DMS53 treated with DMSO at 0.1 percent for 48 hours (cell line): ENCODE measurements around the gene GAS2L2.
A peak's percentile ranks its signal among the peaks of the same experiment; 100 is the strongest.

Experiments used
- DNase-seq: peaks from one replicate; lab custom pipeline; 2025; ENCODE audit not compliant: unreplicated experiment; lab: John Stamatoyannopoulos, UW

GAS2L2 gene

GRCh38 chr17:35748341-35748841 is 4.6 kb downstream of the GAS2L2 start:
- no peak for DNase-seq

DNA sequence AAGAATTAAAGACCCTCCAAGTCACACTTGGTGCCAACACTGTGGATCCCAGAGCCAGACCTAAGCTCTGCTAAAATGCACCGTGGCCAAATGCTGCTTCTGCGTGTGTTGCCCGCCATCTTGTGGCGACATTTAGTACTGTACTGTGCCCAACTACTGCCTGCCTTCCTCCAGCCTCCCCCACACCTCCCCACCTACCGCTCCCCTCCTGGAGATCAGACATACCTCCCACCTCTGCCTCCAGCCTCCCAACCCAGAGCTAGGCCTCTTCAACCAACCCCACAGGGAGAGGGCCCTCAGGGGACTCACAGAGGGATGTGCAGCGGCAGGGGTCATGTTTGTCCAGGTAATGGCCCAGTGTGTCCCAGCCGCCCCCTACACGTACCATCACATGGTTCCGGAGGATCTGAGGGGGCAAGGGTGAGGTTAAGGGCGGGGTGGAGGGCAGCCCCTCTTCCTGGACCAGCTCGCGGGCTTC is 5.5 kb downstream of the GAS2L2 start:
- peak; percentile 43 for DNase-seq

DNA sequence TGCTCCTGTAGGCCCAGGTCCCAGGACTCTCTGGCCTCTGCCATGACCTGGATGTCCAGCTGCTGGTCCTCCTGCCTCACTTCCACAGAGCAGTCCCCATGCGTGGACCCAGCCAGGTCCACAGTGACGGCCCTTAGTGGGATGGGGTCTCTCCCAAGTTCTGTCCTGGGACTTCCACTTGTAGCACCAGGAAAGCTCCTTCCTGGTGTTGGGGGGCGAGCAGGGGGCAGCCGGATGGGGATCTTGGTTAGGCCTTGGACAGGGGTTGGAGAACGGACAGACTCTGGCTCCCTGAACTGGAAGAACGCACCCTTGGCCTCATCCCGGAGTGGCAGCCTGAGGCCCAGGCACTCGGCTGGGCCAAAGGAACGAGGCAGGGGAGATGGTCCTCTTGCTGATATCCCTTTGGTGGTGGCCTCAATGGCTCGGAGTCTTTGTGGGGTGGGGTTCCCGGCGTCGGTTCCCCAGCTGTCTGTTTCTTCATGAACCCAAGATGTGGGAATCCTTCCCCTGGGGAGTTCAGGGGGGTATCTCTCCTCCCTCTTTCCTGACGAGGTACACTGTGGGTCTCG is 7.2 kb downstream of the GAS2L2 start:
- no peak for DNase-seq

DNA sequence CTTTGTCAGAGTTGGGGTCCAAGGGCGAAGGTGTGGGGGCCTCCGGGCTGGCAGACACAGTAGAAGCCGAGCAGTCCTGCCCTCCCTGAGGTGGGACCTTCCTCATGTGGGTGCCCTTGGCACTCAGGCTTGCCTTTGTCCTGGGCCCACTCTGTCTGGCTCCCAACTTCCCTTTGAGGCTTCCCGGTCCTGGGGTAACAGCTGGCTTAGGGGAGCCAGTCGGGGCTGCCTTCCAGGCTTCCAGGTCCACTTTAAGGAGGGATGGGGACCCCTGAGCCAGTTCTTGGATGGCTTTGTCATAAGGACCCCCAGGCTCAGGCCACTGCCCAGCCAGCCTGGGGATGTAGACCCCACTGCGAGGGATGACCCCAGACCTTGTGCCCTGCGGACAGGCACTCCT is 7.8 kb downstream of the GAS2L2 start:
- DNase-seq, result no peak

DNA sequence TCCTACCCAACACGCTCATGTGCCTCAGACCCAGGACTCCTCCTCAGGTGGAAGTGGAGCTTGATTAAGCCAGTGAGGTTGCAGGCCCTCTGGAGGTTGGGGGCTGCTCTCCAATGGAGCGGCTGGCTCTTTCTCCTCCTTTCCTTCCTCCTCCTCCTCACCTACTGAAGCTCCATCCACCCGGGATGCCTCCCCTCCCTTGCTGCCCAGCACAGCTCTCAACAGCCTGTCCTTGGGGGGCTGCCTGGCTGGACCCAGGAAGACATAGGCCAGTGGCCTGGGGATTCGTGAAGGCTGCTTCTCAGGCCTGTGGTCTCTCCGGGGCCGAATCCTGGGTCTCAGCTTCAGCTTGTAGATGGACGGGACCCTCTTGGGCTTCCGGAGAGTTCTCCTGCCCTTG is 8.2 kb downstream of the GAS2L2 start:
- DNase-seq, result no peak

GRCh38 chr17:35743626-35744328 is 9.3 kb downstream of the GAS2L2 start:
- DNase-seq, result no peak

GRCh38 chr17:35742896-35743477 is 10.1 kb downstream of the GAS2L2 start:
- no peak for DNase-seq

DNA sequence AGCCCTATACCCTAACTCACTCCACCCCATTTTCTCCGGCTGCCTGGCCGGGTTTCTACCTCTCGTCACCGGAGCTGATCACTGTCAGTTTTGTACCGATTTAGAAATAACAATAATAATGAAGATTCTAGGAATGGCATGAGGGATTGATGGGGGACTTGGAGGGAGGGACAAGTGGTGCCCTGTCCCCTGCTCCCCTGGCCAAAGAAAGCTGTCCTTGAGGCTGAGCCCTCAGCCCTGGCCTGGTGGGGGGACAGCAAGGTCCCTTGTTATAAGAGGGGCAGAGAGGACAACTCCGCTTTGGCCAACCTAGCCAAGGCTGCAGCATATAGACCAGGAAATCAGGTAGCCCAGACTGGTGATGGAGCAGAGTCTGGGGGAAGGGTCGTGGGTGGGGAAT is 10.5 kb downstream of the GAS2L2 start:
- DNase-seq, result no peak

DNA sequence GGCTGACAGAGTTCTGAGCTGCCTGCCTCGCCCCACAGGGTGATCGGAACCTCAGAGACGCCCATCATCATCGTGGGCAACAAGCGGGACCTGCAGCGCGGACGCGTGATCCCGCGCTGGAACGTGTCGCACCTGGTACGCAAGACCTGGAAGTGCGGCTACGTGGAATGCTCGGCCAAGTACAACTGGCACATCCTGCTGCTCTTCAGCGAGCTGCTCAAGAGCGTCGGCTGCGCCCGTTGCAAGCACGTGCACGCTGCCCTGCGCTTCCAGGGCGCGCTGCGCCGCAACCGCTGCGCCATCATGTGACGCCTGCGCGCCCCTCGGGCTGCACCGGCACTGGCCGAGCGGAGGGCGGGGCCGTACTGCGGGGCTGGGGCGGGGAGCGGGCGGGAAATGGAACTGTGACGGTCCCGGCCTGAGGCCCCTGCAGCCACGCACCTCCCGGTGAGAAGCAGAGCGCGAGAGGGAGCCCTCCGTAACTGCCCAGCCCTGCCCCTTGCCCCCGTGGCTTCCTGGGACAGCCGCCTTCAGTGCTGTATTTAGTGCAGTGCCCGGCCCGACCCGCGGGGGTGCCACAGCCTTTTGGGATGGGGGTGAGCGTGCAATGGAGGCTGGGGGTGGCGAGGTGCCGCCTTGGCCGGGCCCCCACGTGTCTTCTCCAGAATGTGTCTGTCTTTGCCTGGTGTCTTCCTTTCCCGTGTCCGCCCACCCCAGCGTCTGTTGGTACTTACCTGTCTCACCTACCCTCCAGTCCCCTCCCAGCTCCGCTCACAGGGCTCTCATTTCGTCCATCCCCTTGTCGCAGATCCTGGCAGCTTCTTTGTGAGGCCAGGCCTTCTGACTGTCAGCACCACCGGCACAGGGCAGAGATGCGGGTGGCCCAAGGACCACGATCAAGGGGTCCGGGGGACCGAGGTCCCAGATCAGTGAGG is 11.8 kb downstream of the GAS2L2 start:
- peak; percentile 34 for DNase-seq

- DNase-seq, result no peak
Measured at GRCh38 chr17:35740216-35740615, 12.8 kb downstream of the GAS2L2 start.

- no peak for DNase-seq
Measured at GRCh38 chr17:35738519-35739133, 14.4 kb downstream of the GAS2L2 start.

DNA sequence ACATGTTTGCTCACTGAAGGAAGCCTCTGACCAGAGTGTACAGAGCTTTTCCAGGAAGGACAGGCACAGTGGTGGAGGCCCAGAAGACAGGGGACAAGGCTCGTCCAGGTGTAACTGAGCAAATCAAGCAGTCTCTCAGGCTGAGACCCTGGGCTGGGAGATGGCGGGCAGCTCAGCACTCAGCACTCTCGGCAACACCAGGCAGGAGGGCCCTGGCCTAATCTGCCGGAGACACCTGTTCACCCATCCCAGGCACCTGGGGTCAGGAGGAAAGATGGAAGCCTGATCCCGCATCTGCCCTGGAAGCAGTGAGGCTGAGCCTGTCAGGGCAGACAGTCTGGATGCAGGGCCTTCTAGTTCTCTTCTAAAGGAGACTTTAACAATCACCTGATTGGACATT is 16.8 kb downstream of the GAS2L2 start:
- DNase-seq, result no peak

DNA sequence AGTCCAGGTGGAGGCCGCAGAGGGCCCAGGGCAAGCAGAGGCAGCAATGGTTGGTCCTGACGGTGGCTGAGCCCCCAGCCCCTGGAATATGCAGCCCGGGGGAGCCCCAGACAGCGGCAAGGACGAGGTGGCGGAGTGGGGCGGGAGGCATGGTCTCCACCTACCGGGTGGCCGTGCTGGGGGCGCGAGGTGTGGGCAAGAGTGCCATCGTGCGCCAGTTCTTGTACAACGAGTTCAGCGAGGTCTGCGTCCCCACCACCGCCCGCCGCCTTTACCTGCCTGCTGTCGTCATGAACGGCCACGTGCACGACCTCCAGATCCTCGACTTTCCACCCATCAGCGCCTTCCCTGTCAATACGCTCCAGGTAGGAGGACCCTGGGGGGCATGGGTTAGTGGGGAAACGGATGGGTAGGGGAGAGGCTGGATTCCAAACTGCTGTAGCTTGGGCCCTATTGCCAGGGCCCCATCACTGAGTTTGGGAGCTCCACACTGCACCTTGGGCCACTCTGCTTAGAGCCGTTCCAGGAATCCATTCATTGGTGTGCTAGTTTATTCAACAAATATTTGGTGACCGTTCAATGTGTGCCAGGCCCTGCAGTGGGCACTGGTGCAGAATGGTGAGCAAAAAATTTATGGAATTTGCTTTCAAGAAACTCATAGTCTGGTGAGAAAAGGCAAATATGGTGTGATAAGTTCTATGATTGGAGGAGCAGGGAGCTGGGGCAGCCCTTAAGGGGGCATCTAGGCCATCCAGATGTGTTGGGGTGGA is 17.8 kb downstream of the GAS2L2 start:
- no peak for DNase-seq

- no peak for DNase-seq
Measured at GRCh38 chr17:35734396-35734795, 18.6 kb downstream of the GAS2L2 start.

GRCh38 chr17:35733366-35733765 is 19.7 kb downstream of the GAS2L2 start:
- no peak for DNase-seq

- DNase-seq, result no peak
Measured at GRCh38 chr17:35732806-35733136, 20.3 kb downstream of the GAS2L2 start.

- DNase-seq, result no peak
Measured at GRCh38 chr17:35731917-35732805, 20.9 kb downstream of the GAS2L2 start.

DNA sequence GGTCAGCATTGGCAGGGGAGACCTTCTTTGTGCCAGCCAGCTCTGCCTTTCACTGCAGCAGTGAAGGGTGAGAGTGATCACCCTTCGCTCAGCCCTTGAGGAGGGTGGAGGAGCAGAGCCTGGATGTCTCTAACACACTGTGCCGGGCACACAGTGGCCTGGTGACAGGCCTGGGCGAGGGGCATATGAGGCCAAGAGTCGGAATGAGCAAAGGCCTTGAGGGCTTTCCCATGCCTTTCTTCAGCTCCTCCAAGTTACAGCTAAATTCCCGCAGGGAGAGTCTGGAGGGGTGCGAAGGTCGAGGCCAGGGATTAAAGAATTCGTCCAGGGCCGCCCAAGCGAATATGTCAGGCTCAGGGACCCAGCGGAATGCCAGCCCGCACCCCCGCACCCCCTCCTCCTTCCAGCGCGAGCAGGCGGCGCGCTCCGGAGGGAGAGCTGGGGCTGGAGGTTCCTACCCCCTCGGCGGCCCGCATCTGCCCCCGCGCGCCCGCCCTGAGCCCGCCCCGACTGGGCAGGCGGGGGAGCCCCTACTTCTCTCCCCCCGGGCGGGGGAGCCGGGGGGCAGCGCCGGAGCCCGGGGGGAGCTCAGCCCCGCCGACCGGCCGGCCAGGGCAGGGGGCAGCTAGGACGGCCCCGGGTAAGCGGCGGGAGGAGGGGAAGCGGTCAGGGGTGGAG is 21.7 kb downstream of the GAS2L2 start, which contains the start of gene RASL10B:
RASL10B (plus strand) TSS at position 401 of the 678 bp plus-strand sequence. CDS start 3,546 bp downstream, outside the sequence.
- no peak for DNase-seq
